ENCODE measurements around the gene ASS1. TPM values are rescaled to one million over a fixed set of nuclear protein-coding genes. Genes with fewer than 3 reads are reported as not detected.

ASS1 gene
- total RNA-seq, 1 donor from 2014 or later = 101 TPM

GRCh38 chr9:130458027-130458803 lies 13.5 kb downstream of the ASS1 start:
- no peak for ATAC-seq

GRCh38 chr9:130458804-130459067 lies 14.0 kb downstream of the ASS1 start:
- ATAC-seq = no peak

- ATAC-seq = no peak
Measured at GRCh38 chr9:130459151-130459550, 14.4 kb downstream of the ASS1 start.

GRCh38 chr9:130459941-130460669 lies 15.3 kb downstream of the ASS1 start:
- no peak for ATAC-seq

- peak; percentile 50 for ATAC-seq
Measured at GRCh38 chr9:130461218-130461630, 16.5 kb downstream of the ASS1 start.

GRCh38 chr9:130461731-130462130 lies 17.0 kb downstream of the ASS1 start:
- ATAC-seq = no peak

GRCh38 chr9:130462685-130463540 lies 18.2 kb downstream of the ASS1 start:
- no peak for ATAC-seq

GRCh38 chr9:130463763-130464745 lies 19.3 kb downstream of the ASS1 start:
- ATAC-seq = no peak

- no peak for ATAC-seq
Measured at GRCh38 chr9:130465383-130466096, 20.8 kb downstream of the ASS1 start.

- peak; percentile 6 for ATAC-seq
Measured at GRCh38 chr9:130466537-130467217, 21.9 kb downstream of the ASS1 start.

GRCh38 chr9:130467316-130467715 lies 22.6 kb downstream of the ASS1 start:
- ATAC-seq = no peak

GRCh38 chr9:130468566-130468965 lies 23.8 kb downstream of the ASS1 start:
- no peak for ATAC-seq

- no peak for ATAC-seq
Measured at GRCh38 chr9:130470269-130470668, 25.5 kb downstream of the ASS1 start.

- no peak for ATAC-seq
Measured at GRCh38 chr9:130470950-130471349, 26.2 kb downstream of the ASS1 start.

GRCh38 chr9:130471411-130472183 lies 26.8 kb downstream of the ASS1 start:
- ATAC-seq = no peak

GRCh38 chr9:130472184-130472705 lies 27.5 kb downstream of the ASS1 start:
- no peak for ATAC-seq

GRCh38 chr9:130473009-130473408 lies 28.2 kb downstream of the ASS1 start:
- no peak for ATAC-seq

- ATAC-seq = no peak
Measured at GRCh38 chr9:130473566-130473965, 28.8 kb downstream of the ASS1 start.

GRCh38 chr9:130474106-130474505 lies 29.3 kb downstream of the ASS1 start:
- ATAC-seq = no peak
